ENCODE data around the gene EEIG1.

The EEIG1 gene

GRCh38 chr9:127954831-127955293 is 25.9 kb downstream of the EEIG1 start:
- no peak for TF ChIP-seq CTCF (IDR thresholded peaks at IDR 0.05; ENCODE audit: low read length, missing control alignments)
- no peak for DNase-seq (ENCODE audit: low read depth)
- no peak overlapping the region for H3K4me3 ChIP-seq (replicated peaks; ENCODE audit: low read depth, low read length)

GRCh38 chr9:127953768-127954505 is 26.9 kb downstream of the EEIG1 start:
- no peak for TF ChIP-seq CTCF (IDR thresholded peaks at IDR 0.05; ENCODE audit: low read length, missing control alignments)
- DNase-seq (ENCODE audit: low read depth) = no peak
- no peak overlapping the region for H3K4me3 ChIP-seq (replicated peaks; ENCODE audit: low read depth, low read length)

- H3K4me3 ChIP-seq (replicated peaks; ENCODE audit: low read depth, low read length) = no peak overlapping the region
Observed at GRCh38 chr9:127953154-127953553, 27.6 kb downstream of the EEIG1 start.

GRCh38 chr9:127950513-127951289 is 30.1 kb downstream of the EEIG1 start:
- no peak overlapping the region for H3K4me3 ChIP-seq (replicated peaks; ENCODE audit: low read depth, low read length)

More at GRCh38 chr9:127953154-127953553, 27.6 kb downstream of the EEIG1 start:
- TF ChIP-seq CTCF (IDR thresholded peaks at IDR 0.05; ENCODE audit: low read length, missing control alignments) = no peak
- DNase-seq (ENCODE audit: low read depth) = no peak

GRCh38 chr9:127949827-127950512 is 30.8 kb downstream of the EEIG1 start:
- DNase-seq (ENCODE audit: low read depth) = no peak
- H3K4me3 ChIP-seq (replicated peaks; ENCODE audit: low read depth, low read length) = no peak overlapping the region

More at GRCh38 chr9:127950513-127951289, 30.1 kb downstream of the EEIG1 start:
- DNase-seq (ENCODE audit: low read depth) = no peak
- TF ChIP-seq CTCF (IDR thresholded peaks at IDR 0.05; ENCODE audit: low read length, missing control alignments) = no peak

More at GRCh38 chr9:127949827-127950512, 30.8 kb downstream of the EEIG1 start:
- TF ChIP-seq CTCF (IDR thresholded peaks at IDR 0.05; ENCODE audit: low read length, missing control alignments) = no peak
